H9 (cell line): ENCODE results near the gene NHLRC3. TPM values are rescaled to one million over a fixed set of nuclear protein-coding genes. Genes with fewer than 3 reads are reported as not detected.

ENCODE experiments used
- DNase-seq: peaks from one replicate; pipeline ENCODE4 v3.0.0-alpha.2; 2017
- H2AFZ ChIP-seq: one replicate; pipeline ENCODE4 v1.6.1; 2013; ENCODE audit warnings: mild to moderate bottlenecking, low read length, control low read depth, moderate library complexity
- H2AK5ac ChIP-seq: 2 replicates; pipeline ENCODE4 v1.6.1; 2013; ENCODE audit warnings: low read length, control low read depth, mixed read lengths; ENCODE audit not compliant: insufficient read length
- H2BK120ac ChIP-seq: one replicate; pipeline ENCODE4 v1.6.1; 2013; ENCODE audit warnings: low read depth, mild to moderate bottlenecking, low read length, control low read depth, inconsistent platforms; ENCODE audit not compliant: poor library complexity, severe bottlenecking
- H2BK12ac ChIP-seq: 2 replicates; pipeline ENCODE4 v1.6.1; 2013; ENCODE audit warnings: low read length, control low read depth, mixed read lengths, low read depth; ENCODE audit not compliant: insufficient read length
- H2BK15ac ChIP-seq: 2 replicates; pipeline ENCODE4 v1.6.1; 2013; ENCODE audit warnings: low read depth, low read length, control low read depth
- H2BK20ac ChIP-seq: one replicate; pipeline ENCODE4 v1.6.1; 2013; ENCODE audit warnings: low read depth, mild to moderate bottlenecking, low read length, control low read depth, inconsistent platforms; ENCODE audit not compliant: poor library complexity, severe bottlenecking
- H2BK5ac ChIP-seq: 2 replicates; pipeline ENCODE4 v1.6.1; 2013; ENCODE audit warnings: low read length, control low read depth, mixed read lengths; ENCODE audit not compliant: insufficient read length
- H3K14ac ChIP-seq: 2 replicates; pipeline ENCODE4 v1.6.1; 2013; ENCODE audit warnings: low read length, control low read depth; ENCODE audit not compliant: insufficient read depth
- H3K18ac ChIP-seq: 2 replicates; pipeline ENCODE4 v1.6.1; 2013; ENCODE audit warnings: low read depth, mild to moderate bottlenecking, mixed read lengths, low read length, control low read depth; ENCODE audit not compliant: insufficient read length
- H3K23ac ChIP-seq: 2 replicates; pipeline ENCODE4 v1.6.1; 2013; ENCODE audit warnings: low read length, control low read depth, mixed read lengths, low read depth; ENCODE audit not compliant: insufficient read length
- H3K23me2 ChIP-seq: 2 replicates; pipeline ENCODE4 v1.6.1; 2013; ENCODE audit warnings: low read depth, mild to moderate bottlenecking, mixed read lengths, low read length, control low read depth; ENCODE audit not compliant: insufficient read length, poor library complexity, severe bottlenecking
- H3K27ac ChIP-seq: 2 replicates; pipeline ENCODE4 v1.5.1; 2013; ENCODE audit warnings: low read length, control low read depth, mixed read lengths, low read depth; ENCODE audit not compliant: insufficient read length
- H3K27me3 ChIP-seq: 2 replicates; pipeline ENCODE4 v1.6.1; 2013; ENCODE audit warnings: low read length, control low read depth, inconsistent platforms; ENCODE audit not compliant: insufficient read depth
- H3K4ac ChIP-seq: 2 replicates; pipeline ENCODE4 v1.6.1; 2013; ENCODE audit warnings: low read depth, mild to moderate bottlenecking, control low read depth, inconsistent platforms, low read length, moderate library complexity
- H3K4me1 ChIP-seq: 2 replicates; pipeline ENCODE4 v1.6.1; 2013; ENCODE audit warnings: low read length, control low read depth, inconsistent platforms; ENCODE audit not compliant: insufficient read depth
- H3K4me2 ChIP-seq: 2 replicates; pipeline ENCODE4 v1.6.1; 2013; ENCODE audit warnings: low read length, control low read depth, mixed read lengths; ENCODE audit not compliant: insufficient read length, insufficient read depth
- H3K56ac ChIP-seq: 2 replicates; pipeline ENCODE4 v1.6.1; 2013; ENCODE audit warnings: low read depth, mild to moderate bottlenecking, mixed read lengths, low read length, control low read depth; ENCODE audit not compliant: insufficient read length
- H3K79me1 ChIP-seq: 2 replicates; pipeline ENCODE4 v1.6.1; 2013; ENCODE audit warnings: low read depth, mild to moderate bottlenecking, moderate library complexity, low read length, control low read depth, inconsistent platforms; ENCODE audit not compliant: insufficient read depth, poor library complexity, severe bottlenecking
- H3K79me2 ChIP-seq: 2 replicates; pipeline ENCODE4 v1.6.1; 2013; ENCODE audit warnings: low read length, control low read depth, inconsistent platforms; ENCODE audit not compliant: insufficient read depth
- H3K9ac ChIP-seq: 2 replicates; pipeline ENCODE4 v1.6.1; 2013; ENCODE audit warnings: low read length, control low read depth, mixed read lengths; ENCODE audit not compliant: insufficient read length; ENCODE audit errors: extremely low read depth
- H3K9me3 ChIP-seq: one replicate; pipeline ENCODE4 v1.6.1; 2013; ENCODE audit warnings: low read depth, low read length, inconsistent platforms; ENCODE audit not compliant: control insufficient read depth
- H3T11ph ChIP-seq: one replicate; pipeline ENCODE4 v1.6.1; 2013; ENCODE audit warnings: mild to moderate bottlenecking, low read length, control low read depth, inconsistent platforms
- H4K20me1 ChIP-seq: one replicate; pipeline ENCODE4 v1.6.1; 2013; ENCODE audit not compliant: control insufficient read depth, insufficient read length, insufficient read depth
- H4K5ac ChIP-seq: 2 replicates; pipeline ENCODE4 v1.6.1; 2013; ENCODE audit warnings: low read depth, mild to moderate bottlenecking, mixed read lengths, low read length, control low read depth; ENCODE audit not compliant: insufficient read length
- H4K8ac ChIP-seq: replicated peaks from 2 replicates; pipeline ENCODE4 v1.6.1; 2013; ENCODE audit warnings: low read length, control low read depth, mixed read lengths, low read depth; ENCODE audit not compliant: insufficient read length
- H4K91ac ChIP-seq: 2 replicates; pipeline ENCODE4 v1.6.1; 2013; ENCODE audit warnings: low read depth, mild to moderate bottlenecking, moderate library complexity, mixed read lengths, low read length, control low read depth; ENCODE audit not compliant: insufficient read length
- H3K27ac Mint-ChIP-seq, 3 experiments: 2 replicates in 2 of 3; 3 replicates in 1 of 3; pipeline ENCODE4 v1.8.0; 2020 to 2021; ENCODE audit warnings: mixed read lengths in 3 of 3, mild to moderate bottlenecking in 1 of 3, moderate library complexity in 1 of 3
- H3K27me3 Mint-ChIP-seq: 2 replicates; pipeline ENCODE4 v1.8.0; 2021; ENCODE audit warnings: low read depth, mild to moderate bottlenecking, moderate library complexity, mixed read lengths
- H3K36me3 Mint-ChIP-seq, 3 experiments: 2 replicates in 2 of 3; 3 replicates in 1 of 3; pipeline ENCODE4 v1.8.0; 2020 to 2021; ENCODE audit warnings: low read depth in 3 of 3, mixed read lengths in 3 of 3; ENCODE audit not compliant: insufficient read depth in 1 of 3
- H3K4me1 Mint-ChIP-seq, 2 experiments: 2 replicates each; pipeline ENCODE4 v1.8.0; 2020; ENCODE audit warnings: mixed read lengths in 2 of 2
- H3K4me3 Mint-ChIP-seq, 2 experiments: 2 replicates in 1 of 2; 3 replicates in 1 of 2; pipeline ENCODE4 v1.8.0; 2020 to 2021; ENCODE audit warnings: mild to moderate bottlenecking in 2 of 2, mixed read lengths in 2 of 2, moderate library complexity in 1 of 2
- H3K9me3 Mint-ChIP-seq, 2 experiments: 2 replicates in 1 of 2; 3 replicates in 1 of 2; pipeline ENCODE4 v1.8.0; 2020; ENCODE audit warnings: mild to moderate bottlenecking in 2 of 2, mixed read lengths in 2 of 2, moderate library complexity in 1 of 2
- WGBS: extraction: QIAGEN DNeasy Blood & Tissue Kit; methylation state at CpG from one replicate; pipeline ENCODE4 v1.1.7; 2013; ENCODE audit warnings: missing lambda C conversion rate, low lambda C conversion rate, mixed read lengths; ENCODE audit not compliant: insufficient read length; ENCODE audit errors: extremely low coverage; 5-methylcytosine and 5-hydroxymethylcytosine counted together
- total RNA-seq: library from RNA; stranded (reverse); gene quantifications from 2 replicates; pipeline ENCODE4 v1.2.1, GENCODE V29; 2021
- TF ChIP-seq, protein P1 (sequence below): fragments of 200-600 bp; sonication (generic); conservative IDR thresholded peaks from 3 replicates; pipeline ENCODE4 v1.8.0; 2021; ENCODE audit warnings: antibody characterized with exemption, mild to moderate bottlenecking

The NHLRC3 gene
- total RNA-seq, 1 experiment from 2014 or later: 17.6 TPM

DNA sequence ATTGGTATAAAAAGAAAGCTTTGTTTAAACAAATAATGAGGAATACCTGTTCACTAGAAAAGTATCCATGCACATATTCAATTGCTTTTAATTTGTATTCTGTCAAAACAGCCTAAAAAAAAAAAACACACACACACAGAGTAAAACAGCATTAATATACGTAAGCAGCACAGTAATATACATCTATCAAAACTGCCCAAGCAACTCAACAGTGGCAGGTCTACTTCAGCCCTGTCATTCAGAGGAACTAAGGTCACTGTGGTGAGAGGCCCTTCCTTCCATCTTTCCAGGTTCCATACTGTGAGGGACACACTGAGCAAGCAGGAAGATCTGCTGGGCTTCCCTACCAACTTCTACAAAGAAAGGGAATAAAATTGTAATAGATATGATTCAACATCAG is 4.2 kb upstream of the NHLRC3 start:
- H2AK5ac ChIP-seq: no peak overlapping the region
- H3K9me3 Mint-ChIP-seq: no peaks in the 10 kb centered on the region

More for the DNA sequence above, 4.2 kb upstream of the NHLRC3 start:
- Histone ChIP-seq H3K23me2 (peaks cover 9% of the 10 kb centered on the region), H4K5ac (no peak overlapping the region), H3K56ac (no peak overlapping the region), H3K4me1 (no peaks in the 10 kb centered on the region), H2AFZ (no peak overlapping the region), H4K20me1 (no peaks in the 10 kb centered on the region), H2BK15ac (no peak overlapping the region), H2BK120ac (no peak overlapping the region), H3K27ac (no peak overlapping the region), H3K79me2 (peaks cover 41% of the 10 kb centered on the region), H4K8ac (no peak overlapping the region), H4K91ac (no peak overlapping the region), H3K14ac (no peak overlapping the region), H3K9ac (no peak overlapping the region), H3K23ac (no peak overlapping the region), H3K79me1 (peaks cover 6% of the 10 kb centered on the region), H3K4ac (no peak overlapping the region), H3K9me3 (no peaks in the 10 kb centered on the region), H3K4me2 (no peak overlapping the region), H2BK5ac (no peak overlapping the region), H2BK12ac (no peak overlapping the region), H3K18ac (no peak overlapping the region), H2BK20ac (no peak overlapping the region), H3T11ph (no peak overlapping the region), H3K27me3 (no peaks in the 10 kb centered on the region)
- no peak overlapping the region for H3K27ac Mint-ChIP-seq
- WGBS: no CpG with 5 or more reads among the region's 1 CpG
- peak overlapping the region in 1 of 2 experiments; percentile 47; a peak in 1 of 5 replicates for H3K4me3 Mint-ChIP-seq
- TF ChIP-seq, protein P1, sequence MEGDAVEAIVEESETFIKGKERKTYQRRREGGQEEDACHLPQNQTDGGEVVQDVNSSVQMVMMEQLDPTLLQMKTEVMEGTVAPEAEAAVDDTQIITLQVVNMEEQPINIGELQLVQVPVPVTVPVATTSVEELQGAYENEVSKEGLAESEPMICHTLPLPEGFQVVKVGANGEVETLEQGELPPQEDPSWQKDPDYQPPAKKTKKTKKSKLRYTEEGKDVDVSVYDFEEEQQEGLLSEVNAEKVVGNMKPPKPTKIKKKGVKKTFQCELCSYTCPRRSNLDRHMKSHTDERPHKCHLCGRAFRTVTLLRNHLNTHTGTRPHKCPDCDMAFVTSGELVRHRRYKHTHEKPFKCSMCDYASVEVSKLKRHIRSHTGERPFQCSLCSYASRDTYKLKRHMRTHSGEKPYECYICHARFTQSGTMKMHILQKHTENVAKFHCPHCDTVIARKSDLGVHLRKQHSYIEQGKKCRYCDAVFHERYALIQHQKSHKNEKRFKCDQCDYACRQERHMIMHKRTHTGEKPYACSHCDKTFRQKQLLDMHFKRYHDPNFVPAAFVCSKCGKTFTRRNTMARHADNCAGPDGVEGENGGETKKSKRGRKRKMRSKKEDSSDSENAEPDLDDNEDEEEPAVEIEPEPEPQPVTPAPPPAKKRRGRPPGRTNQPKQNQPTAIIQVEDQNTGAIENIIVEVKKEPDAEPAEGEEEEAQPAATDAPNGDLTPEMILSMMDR: no peak
- DNase-seq: no peak
- H3K4me1 Mint-ChIP-seq: peaks cover 30 to 35% of the 10 kb centered on the region in 2 experiments
- peaks cover 4 to 17% (median 15%) of the 10 kb centered on the region in 3 experiments; a peak in 6 of 7 replicates for H3K36me3 Mint-ChIP-seq
- H3K27me3 Mint-ChIP-seq: no peaks in the 10 kb centered on the region
